ENCODE data around the gene DDX41. TPM values are rescaled to one million over a fixed set of nuclear protein-coding genes. Genes with fewer than 3 reads are reported as not detected.
A peak's percentile ranks its signal among the peaks of the same experiment; 100 is the strongest.

The DDX41 gene
- total RNA-seq, 6 donors from 2014 or later = 82.0 to 150 (median 91.9) TPM

- peak overlapping the region in 3 of 4 donors; percentile 75 to 88 (median 79) for H3K27ac ChIP-seq
- H3K36me3 ChIP-seq = peaks cover 0 to 17% (median 2%) of the 10 kb centered on the region in 4 donors
- peak overlapping the region; percentile 76 to 100 (median 98) for H3K4me3 ChIP-seq
- peaks cover 23 to 39% (median 30%) of the 10 kb centered on the region in 4 donors for H3K4me1 ChIP-seq
- no peak for DNase-seq
- WGBS, 2 donors = 54 to 76% methylated on average over 9 to 16 of the region's 16 CpGs
- H3K9me3 ChIP-seq = no peaks in the 10 kb centered on the region
- TF ChIP-seq CTCF (IDR thresholded peaks at IDR 0.05) = no peak
- TF ChIP-seq EP300 (IDR thresholded peaks at IDR 0.05) = no peak
- TF ChIP-seq POLR2AphosphoS5 (IDR thresholded peaks at IDR 0.05) = no peak
- TF ChIP-seq POLR2A (IDR thresholded peaks at IDR 0.05) = no peak
- no peak for ATAC-seq (ENCODE audit: low FRiP score in 2 of 2)
- no peaks in the 10 kb centered on the region for H3K27me3 ChIP-seq
Measured at GRCh38 chr5:177552839-177553455, 36.2 kb upstream of the DDX41 start.

- peaks cover 43 to 59% (median 49%) of the 10 kb centered on the region in 4 donors for H3K4me1 ChIP-seq
- ATAC-seq (ENCODE audit: low FRiP score in 2 of 2) = no peak
- peak overlapping the region in 1 of 4 donors; percentile 4 for H3K27ac ChIP-seq
- H3K4me3 ChIP-seq = no peak overlapping the region
- no peaks in the 10 kb centered on the region for H3K27me3 ChIP-seq
- WGBS, 2 donors = 78 to 100% methylated on average over 1 of the region's 1 CpG
- no peak for DNase-seq
- no peaks in the 10 kb centered on the region for H3K9me3 ChIP-seq
- TF ChIP-seq CTCF (IDR thresholded peaks at IDR 0.05) (no peak), POLR2AphosphoS5 (IDR thresholded peaks at IDR 0.05) (no peak), POLR2A (IDR thresholded peaks at IDR 0.05) (no peak), EP300 (IDR thresholded peaks at IDR 0.05) (no peak)
- peaks cover 0 to 17% (median 2%) of the 10 kb centered on the region in 4 donors for H3K36me3 ChIP-seq
Measured at GRCh38 chr5:177550122-177550521, 33.4 kb upstream of the DDX41 start.

GRCh38 chr5:177548495-177548894 is 31.7 kb upstream of the DDX41 start:
- peak overlapping the region in 1 of 4 donors; percentile 48 for H3K27ac ChIP-seq
- DNase-seq = no peak
- no peaks in the 10 kb centered on the region for H3K27me3 ChIP-seq
- peaks cover 38 to 63% (median 52%) of the 10 kb centered on the region in 4 donors for H3K4me1 ChIP-seq
- no peak for ATAC-seq (ENCODE audit: low FRiP score in 2 of 2)
- no peak overlapping the region for H3K4me3 ChIP-seq
- TF ChIP-seq CTCF (IDR thresholded peaks at IDR 0.05) = no peak
- TF ChIP-seq POLR2A (IDR thresholded peaks at IDR 0.05) = no peak
- TF ChIP-seq EP300 (IDR thresholded peaks at IDR 0.05) = no peak
- no peak for TF ChIP-seq POLR2AphosphoS5 (IDR thresholded peaks at IDR 0.05)
- peaks cover 0 to 17% (median 2%) of the 10 kb centered on the region in 4 donors for H3K36me3 ChIP-seq
- 46 to 62% methylated on average over 1 of the region's 1 CpG for WGBS, 2 donors
- H3K9me3 ChIP-seq = no peaks in the 10 kb centered on the region

GRCh38 chr5:177547736-177548135 is 31.0 kb upstream of the DDX41 start:
- ATAC-seq (ENCODE audit: low FRiP score in 2 of 2) (no peak), DNase-seq (no peak)
- Histone ChIP-seq H3K4me1 (peaks cover 31 to 55% (median 44%) of the 10 kb centered on the region in 4 donors), H3K4me3 (no peak overlapping the region), H3K9me3 (no peaks in the 10 kb centered on the region), H3K27me3 (no peaks in the 10 kb centered on the region), H3K36me3 (peaks cover 0 to 17% (median 2%) of the 10 kb centered on the region in 4 donors), H3K27ac (peak overlapping the region in 1 of 4 donors; percentile 48)
- TF ChIP-seq EP300 (IDR thresholded peaks at IDR 0.05) (no peak), CTCF (IDR thresholded peaks at IDR 0.05) (no peak), POLR2AphosphoS5 (IDR thresholded peaks at IDR 0.05) (no peak), POLR2A (IDR thresholded peaks at IDR 0.05) (no peak)
- 61 to 68% methylated on average over 3 of the region's 3 CpGs for WGBS, 2 donors
